NB4 (cell line): Measurements from ENCODE around the gene IL6ST.

Source experiments
- DNase-seq: peaks from one replicate; pipeline ENCODE4 v3.0.0; 2010; ENCODE audit warnings: low read depth
- H3K4me3 ChIP-seq: one replicate; pipeline ENCODE4 v1.5.1; 2011; ENCODE audit warnings: mild to moderate bottlenecking, low read depth, low read length, moderate library complexity
- MYC ChIP-seq: IDR thresholded peaks from 2 replicates; pipeline ENCODE4 v1.6.1; 2011; ENCODE audit warnings: low read depth, low read length
- POLR2A ChIP-seq: IDR thresholded peaks from 2 replicates; pipeline ENCODE4 v1.6.1; 2011; ENCODE audit warnings: mild to moderate bottlenecking; ENCODE audit not compliant: insufficient read length; ENCODE audit errors: extremely low read depth
- TF ChIP-seq, protein P1 (sequence below): IDR thresholded peaks from 2 replicates; pipeline ENCODE4 v1.6.1; 2011; ENCODE audit warnings: low read depth, low read length
- TF ChIP-seq, protein P2 (sequence below): IDR thresholded peaks from one replicate; pipeline ENCODE4 v1.5.1; 2012; ENCODE audit warnings: low read depth, low read length

IL6ST gene

DNA sequence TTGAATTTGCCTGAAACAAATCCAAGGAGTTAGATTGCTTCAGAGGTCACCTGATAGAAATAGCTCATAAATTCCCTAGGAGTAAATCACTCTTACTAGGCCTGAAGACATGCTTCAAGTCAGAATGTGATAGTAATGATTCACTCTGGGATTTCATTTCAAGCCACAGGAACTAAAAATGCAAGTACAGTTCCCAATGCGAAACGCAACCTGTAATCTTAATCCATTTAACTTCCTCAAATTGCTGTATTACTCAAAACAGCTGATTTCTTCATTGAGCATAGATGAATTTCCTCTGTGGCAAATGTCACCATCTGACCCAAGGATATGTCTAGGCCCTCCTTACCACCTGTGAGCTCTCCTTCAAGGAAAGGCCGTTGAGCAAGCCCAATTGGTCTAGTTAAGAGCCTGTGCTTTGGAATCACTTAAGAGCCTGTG is 32.1 kb upstream of the IL6ST start:
- no peak overlapping the region for H3K4me3 ChIP-seq
- DNase-seq, result peak; percentile 67
- TF ChIP-seq, protein P1, sequence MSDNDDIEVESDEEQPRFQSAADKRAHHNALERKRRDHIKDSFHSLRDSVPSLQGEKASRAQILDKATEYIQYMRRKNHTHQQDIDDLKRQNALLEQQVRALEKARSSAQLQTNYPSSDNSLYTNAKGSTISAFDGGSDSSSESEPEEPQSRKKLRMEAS, result no peak
- TF ChIP-seq, protein P2, sequence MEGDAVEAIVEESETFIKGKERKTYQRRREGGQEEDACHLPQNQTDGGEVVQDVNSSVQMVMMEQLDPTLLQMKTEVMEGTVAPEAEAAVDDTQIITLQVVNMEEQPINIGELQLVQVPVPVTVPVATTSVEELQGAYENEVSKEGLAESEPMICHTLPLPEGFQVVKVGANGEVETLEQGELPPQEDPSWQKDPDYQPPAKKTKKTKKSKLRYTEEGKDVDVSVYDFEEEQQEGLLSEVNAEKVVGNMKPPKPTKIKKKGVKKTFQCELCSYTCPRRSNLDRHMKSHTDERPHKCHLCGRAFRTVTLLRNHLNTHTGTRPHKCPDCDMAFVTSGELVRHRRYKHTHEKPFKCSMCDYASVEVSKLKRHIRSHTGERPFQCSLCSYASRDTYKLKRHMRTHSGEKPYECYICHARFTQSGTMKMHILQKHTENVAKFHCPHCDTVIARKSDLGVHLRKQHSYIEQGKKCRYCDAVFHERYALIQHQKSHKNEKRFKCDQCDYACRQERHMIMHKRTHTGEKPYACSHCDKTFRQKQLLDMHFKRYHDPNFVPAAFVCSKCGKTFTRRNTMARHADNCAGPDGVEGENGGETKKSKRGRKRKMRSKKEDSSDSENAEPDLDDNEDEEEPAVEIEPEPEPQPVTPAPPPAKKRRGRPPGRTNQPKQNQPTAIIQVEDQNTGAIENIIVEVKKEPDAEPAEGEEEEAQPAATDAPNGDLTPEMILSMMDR, result no peak
- no peak for TF ChIP-seq MYC
- no peak for TF ChIP-seq POLR2A

DNA sequence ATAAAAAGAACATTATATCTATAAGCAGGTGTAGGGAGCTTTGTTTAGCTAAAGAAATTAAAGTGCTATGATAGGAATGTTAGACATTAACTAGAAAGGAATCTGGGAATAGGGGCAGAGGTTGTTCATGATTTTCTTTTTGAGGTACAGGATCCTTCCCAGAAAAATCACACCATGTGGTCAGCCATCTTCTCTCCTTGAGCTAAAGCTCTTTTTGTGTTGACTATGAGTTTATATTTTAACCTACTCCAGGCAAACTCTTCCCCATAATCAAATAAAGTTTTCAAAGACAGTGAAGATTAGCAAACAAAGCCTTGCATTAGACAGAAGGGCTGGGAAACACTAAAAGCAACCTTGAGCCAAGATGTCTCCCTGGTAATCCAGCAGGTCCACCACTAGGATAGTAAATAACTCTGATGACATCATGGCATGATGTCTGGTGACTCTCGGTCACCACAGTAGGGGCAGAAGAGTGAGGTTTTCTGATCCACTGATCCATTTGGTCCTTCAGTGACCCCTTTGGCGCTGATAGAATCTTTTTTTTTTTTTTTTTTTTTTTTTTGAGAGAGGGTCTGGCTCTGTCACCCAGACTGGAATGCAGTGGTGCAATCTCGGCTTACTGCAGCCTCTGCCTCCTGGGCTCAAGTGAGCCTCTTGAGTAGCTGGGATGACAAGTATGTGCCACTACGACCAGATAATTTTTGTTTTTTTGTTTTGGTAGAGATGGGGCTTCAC is 30.6 kb upstream of the IL6ST start:
- no peak for DNase-seq
- TF ChIP-seq MYC (no peak), POLR2A (no peak)
- TF ChIP-seq, protein P2, result no peak
- TF ChIP-seq, protein P1, result no peak
- H3K4me3 ChIP-seq, result no peak overlapping the region

DNA sequence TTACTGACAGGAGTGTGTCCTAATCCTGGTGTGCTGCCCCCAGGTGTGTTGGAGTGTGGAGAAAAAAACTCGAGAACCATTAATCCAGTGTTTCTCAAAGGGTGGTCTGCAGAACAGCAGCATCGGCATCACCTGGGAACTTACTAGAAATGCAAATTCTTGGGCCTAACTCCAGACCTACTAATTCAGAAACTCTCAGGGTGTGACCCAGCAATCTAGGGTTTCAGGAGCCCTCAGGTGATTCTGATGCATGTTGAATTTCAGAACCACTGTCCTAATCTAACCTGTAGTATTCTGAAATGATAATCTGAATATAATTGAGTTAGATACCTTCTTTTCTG is 30.0 kb upstream of the IL6ST start:
- H3K4me3 ChIP-seq, result no peak overlapping the region
- TF ChIP-seq POLR2A (no peak), MYC (no peak)
- TF ChIP-seq, protein P1, result no peak
- TF ChIP-seq, protein P2, result no peak
- no peak for DNase-seq

DNA sequence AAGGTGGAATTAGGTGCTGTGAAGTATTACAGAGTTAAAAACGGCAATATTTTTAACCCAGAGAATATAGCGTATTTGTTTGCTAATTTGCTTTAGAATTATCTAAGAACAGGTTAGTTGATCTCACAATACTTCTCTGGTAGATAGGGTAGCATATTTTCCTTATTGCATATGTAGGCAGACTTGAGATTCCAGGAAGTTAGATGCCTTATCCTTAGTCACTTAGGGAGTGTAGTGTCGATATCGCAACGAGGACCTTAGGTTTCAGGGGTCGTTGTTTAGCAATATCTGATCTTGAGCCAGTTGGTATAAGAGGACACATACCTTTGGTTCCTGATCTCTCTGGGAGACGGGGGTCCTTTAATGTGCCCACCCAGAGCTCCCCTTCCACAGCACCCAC is 28.5 kb upstream of the IL6ST start:
- no peak overlapping the region for H3K4me3 ChIP-seq
- DNase-seq, result no peak
- TF ChIP-seq POLR2A, result no peak
- TF ChIP-seq, protein P1, result no peak
- TF ChIP-seq, protein P2, result no peak
- no peak for TF ChIP-seq MYC

DNA sequence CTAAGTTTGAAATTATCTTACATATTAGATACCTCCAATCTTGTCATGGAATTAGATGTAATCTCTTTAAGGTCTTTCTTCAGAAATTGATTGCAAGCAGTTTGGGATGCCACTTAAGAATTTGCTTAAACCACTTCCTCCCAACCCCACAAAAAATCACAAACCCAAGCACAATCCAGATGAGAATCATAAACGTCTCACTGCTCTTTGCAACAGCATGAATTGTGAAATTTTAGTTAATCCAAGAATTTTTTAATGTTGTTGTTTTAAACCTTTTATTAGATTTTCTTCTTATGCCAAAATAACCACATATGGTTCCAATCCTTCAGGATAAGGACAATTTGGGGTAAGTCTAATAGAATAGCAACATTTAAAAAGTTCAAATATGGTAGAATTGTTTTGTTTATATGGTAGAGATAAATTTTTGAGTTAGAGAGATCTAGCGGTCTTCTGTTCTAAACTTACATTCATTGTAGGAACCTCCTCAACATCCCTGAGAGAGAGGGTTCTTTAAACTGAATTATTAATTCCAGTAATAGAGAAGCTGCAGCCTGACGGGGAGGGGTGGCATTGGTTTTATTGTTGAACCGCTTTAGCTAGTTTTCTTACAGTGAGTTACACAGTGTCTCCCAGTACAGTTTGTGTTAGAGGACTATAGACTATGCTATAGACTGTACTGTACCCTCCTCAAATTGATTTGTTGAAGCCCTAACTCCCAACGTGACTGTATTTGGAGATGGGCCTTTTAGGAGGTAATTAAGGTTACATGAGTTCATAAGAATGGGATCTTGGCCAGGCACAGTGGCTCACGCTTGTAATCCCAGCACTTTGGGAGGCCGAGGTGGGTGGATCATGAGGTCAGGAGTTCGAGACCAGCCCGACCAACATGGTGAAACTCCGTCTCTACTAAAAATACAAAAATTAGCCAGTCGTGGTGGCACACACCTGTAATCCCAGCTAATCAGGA is 24.8 kb upstream of the IL6ST start:
- H3K4me3 ChIP-seq, result no peak overlapping the region
- DNase-seq, result no peak

More for the DNA sequence above, 24.8 kb upstream of the IL6ST start:
- TF ChIP-seq POLR2A (no peak), MYC (no peak)
- TF ChIP-seq, protein P2, result no peak
- TF ChIP-seq, protein P1, result no peak
